ENCODE measurements around the gene HNRNPR. TPM values are rescaled to one million over a fixed set of nuclear protein-coding genes. Genes with fewer than 3 reads are reported as not detected.

The HNRNPR gene
- total RNA-seq, result 64.9 and 82.0 TPM in 2 replicates

GRCh38 chr1:23344111-23344986 lies at the start of gene HNRNPR:
HNRNPR (minus strand) TSS chr1:23344284; CDS start chr1:23341008, 3,276 bp downstream.

GRCh38 chr1:23369335-23370013 lies 25.4 kb upstream of the HNRNPR start, which contains the start of gene ZNF436:
ZNF436 (minus strand) TSS chr1:23369836; CDS start chr1:23368005, 1,831 bp downstream.

Other genes starting within 250 kb of the HNRNPR start
- gene LUZP1, start 175.4 kb downstream of the HNRNPR start, total RNA-seq, result 17.4 and 29.5 TPM in 2 replicates
- 0.39 TPM in 1 of 2 replicates, not detected in the other for gene HTR1D, start 126.8 kb downstream of the HNRNPR start, total RNA-seq
- 8.0 and 14.3 TPM in 2 replicates for gene ZNF436, start 25.6 kb upstream of the HNRNPR start, total RNA-seq
- gene TCEA3, start 80.5 kb upstream of the HNRNPR start, total RNA-seq, result 2.5 and 6.2 TPM in 2 replicates
- gene ASAP3, start 139.9 kb upstream of the HNRNPR start, total RNA-seq, result 14.5 and 38.8 TPM in 2 replicates
- gene E2F2, start 186.9 kb upstream of the HNRNPR start, total RNA-seq, result 1.2 and 2.3 TPM in 2 replicates
- 114 and 706 TPM in 2 replicates for gene ID3, start 215.2 kb upstream of the HNRNPR start, total RNA-seq

All from epithelial cell of alveolus of lung (primary cell).